ENCODE results near the gene IL1R1.

Gene IL1R1

DNA sequence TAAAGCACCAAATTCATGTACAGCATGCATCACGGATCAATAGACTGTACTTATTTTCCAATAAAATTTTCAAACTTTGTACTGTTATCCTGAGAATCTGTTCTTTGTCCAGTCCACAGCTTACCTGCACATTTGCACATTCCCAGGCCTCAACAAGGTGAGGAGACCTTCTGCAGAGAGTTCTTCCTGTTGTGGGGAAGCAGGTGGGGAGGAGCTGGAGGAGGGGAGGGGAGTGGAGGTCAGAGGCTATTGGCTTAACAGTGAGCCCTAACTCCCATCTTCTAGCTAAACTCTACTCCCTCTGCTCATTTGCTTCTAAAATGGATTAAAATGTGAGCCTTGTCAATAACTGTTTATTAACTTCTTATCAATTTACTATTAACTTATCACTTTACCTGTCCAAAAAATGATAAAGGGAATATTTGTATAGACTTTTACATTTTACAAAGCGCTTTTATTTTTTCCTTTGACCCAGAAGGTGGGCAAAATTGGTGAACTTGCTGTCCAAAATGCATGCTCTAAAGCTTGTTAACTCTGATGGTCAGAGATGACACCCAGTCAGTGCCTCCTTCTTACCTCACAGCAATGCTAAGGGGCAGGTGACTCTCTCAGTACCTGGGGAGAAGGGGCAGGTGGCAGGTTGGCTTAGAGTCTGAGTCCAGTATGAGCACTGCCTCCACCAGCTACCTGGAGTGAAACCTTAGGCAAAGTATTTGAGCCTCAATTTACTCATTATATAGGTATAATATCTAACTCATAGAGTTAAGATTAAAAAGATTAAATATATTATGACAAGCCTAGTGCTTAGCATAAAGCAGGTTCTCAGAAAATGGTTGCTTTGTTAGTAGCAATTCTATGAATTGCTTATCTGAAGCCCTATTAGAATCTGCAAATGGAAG is 37.5 kb downstream of the IL1R1 start:
- DNase-seq (ENCODE audit: insufficient read length) (no peak), FAIRE-seq (no peak)
- TF ChIP-seq TAF1 (IDR thresholded peaks at IDR 0.05; ENCODE audit: borderline replicate concordance, low read depth, low read length) (no peak), POLR2A (IDR thresholded peaks at IDR 0.05; ENCODE audit: low read depth, low read length) (no peak), POLR2AphosphoS5 (IDR thresholded peaks at IDR 0.05; ENCODE audit: low read depth, low read length) (no peak)

DNA sequence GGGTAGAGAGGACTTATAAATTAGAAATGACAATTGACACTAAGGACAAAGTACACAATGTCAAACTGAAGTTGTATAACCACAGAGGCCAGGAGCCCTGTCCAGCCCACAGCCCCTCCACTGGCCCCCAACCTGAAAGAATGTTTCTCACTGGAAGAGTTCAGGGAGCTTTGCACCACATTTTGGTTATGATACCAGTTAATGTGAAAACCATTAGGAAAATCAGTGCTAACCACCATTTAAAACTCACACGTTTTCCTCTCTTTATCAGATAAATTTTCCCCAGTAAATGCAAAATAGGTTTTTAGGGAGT is 38.1 kb downstream of the IL1R1 start:
- DNase-seq (ENCODE audit: insufficient read length) (no peak), FAIRE-seq (no peak)
- TF ChIP-seq TAF1 (IDR thresholded peaks at IDR 0.05; ENCODE audit: borderline replicate concordance, low read depth, low read length): no peak
- no peak for TF ChIP-seq POLR2A (IDR thresholded peaks at IDR 0.05; ENCODE audit: low read depth, low read length)
- no peak for TF ChIP-seq POLR2AphosphoS5 (IDR thresholded peaks at IDR 0.05; ENCODE audit: low read depth, low read length)

DNA sequence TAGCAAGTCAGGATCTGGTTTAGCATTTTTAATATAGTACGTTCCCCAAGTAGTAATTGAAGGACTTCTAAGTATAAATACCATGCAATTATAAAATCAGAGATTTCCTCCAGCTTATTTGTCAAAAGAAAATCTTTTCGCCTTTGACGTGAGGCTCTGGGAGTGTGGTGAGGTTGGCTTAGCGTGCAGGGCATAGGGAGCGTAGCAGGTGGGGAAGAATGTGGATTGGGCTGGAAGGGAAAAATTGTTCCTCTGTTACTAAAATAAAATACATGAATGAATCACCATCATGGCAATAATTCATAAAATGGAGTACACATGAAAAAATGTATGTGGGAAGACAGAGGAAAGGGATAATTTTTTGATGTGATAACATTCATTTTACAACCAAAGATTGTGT is 38.8 kb downstream of the IL1R1 start:
- no peak for FAIRE-seq
- DNase-seq (ENCODE audit: insufficient read length): no peak
- no peak for TF ChIP-seq POLR2A (IDR thresholded peaks at IDR 0.05; ENCODE audit: low read depth, low read length)
- TF ChIP-seq POLR2AphosphoS5 (IDR thresholded peaks at IDR 0.05; ENCODE audit: low read depth, low read length): no peak
- no peak for TF ChIP-seq TAF1 (IDR thresholded peaks at IDR 0.05; ENCODE audit: borderline replicate concordance, low read depth, low read length)

DNA sequence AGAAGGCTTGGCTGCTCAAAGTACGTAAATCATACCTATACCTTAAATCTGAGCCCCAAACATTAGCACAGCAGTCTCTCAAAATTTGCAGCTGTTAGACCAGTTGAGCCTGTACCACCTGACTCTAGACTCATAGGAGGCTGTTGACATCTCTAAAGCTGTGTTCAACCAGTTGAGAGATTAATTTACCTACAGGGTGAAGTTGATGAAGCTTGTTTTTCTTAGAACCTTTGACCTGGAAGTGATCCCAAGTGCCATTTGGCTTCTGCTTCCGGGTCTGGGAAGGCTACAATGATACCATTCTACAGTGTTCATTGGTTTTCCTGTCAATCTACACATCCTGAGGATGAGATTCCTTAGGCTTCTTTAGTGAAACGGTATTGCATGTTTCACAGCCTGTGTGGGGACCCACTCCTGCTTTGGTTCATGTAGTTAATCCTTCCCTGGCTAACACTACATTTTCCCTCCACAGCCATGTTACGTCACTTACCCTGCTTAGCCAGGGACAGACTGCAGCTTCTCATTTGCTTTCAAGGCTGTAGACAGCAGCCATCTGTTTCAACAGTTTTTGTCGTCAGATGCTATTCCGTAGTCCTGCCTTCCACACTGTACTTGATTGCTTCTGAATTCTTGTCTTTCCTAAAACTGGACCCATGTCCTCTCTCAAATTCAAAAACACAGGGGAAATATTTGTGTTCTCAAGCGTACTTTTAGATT is 39.5 kb downstream of the IL1R1 start:
- FAIRE-seq (peak; percentile 50), DNase-seq (ENCODE audit: insufficient read length) (no peak)
- TF ChIP-seq TAF1 (IDR thresholded peaks at IDR 0.05; ENCODE audit: borderline replicate concordance, low read depth, low read length) (no peak), POLR2A (IDR thresholded peaks at IDR 0.05; ENCODE audit: low read depth, low read length) (no peak), POLR2AphosphoS5 (IDR thresholded peaks at IDR 0.05; ENCODE audit: low read depth, low read length) (no peak)

DNA sequence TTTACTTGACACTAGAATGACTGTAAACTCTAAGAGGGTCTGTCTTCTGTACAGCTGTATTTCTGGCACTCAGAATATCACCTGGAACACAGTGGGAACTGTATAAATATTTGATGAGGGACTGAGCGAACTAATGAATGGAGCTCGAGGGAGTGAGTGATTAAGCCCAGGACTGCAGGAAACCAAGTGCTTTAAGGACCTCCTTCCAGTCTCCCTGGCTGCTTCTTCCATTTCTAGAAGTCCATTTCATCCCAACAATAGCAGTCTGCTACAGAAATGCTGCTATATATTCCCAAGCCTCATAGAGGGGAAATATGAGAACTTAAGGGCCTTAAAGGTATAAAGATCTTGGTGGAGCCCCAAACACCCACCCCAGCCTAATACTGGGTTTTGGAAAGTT is 41.5 kb downstream of the IL1R1 start:
- TF ChIP-seq TAF1 (IDR thresholded peaks at IDR 0.05; ENCODE audit: borderline replicate concordance, low read depth, low read length): no peak
- no peak for TF ChIP-seq POLR2A (IDR thresholded peaks at IDR 0.05; ENCODE audit: low read depth, low read length)
- TF ChIP-seq POLR2AphosphoS5 (IDR thresholded peaks at IDR 0.05; ENCODE audit: low read depth, low read length): no peak
- no peak for DNase-seq (ENCODE audit: insufficient read length)
- FAIRE-seq: no peak

DNA sequence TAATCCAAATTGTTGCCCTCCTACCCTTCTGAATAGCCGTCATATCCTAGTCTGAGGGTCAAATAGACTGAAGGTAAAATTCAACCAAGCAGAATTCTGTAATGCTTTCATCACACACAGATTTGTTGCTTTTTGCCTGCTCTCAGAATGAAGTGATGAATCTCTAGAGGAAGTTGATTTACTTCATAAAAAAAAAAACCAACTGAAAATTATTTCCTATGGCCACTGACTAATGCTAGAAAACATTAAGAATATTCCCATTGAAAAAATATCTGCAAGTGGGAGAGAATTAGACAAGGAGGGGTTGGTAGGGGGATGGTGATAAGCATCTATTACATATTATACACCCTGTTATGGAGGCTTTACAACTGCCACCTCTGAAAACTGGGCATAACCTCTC is 42.0 kb downstream of the IL1R1 start:
- TF ChIP-seq POLR2A (IDR thresholded peaks at IDR 0.05; ENCODE audit: low read depth, low read length) (no peak), POLR2AphosphoS5 (IDR thresholded peaks at IDR 0.05; ENCODE audit: low read depth, low read length) (no peak), TAF1 (IDR thresholded peaks at IDR 0.05; ENCODE audit: borderline replicate concordance, low read depth, low read length) (no peak)
- no peak for FAIRE-seq
- DNase-seq (ENCODE audit: insufficient read length): no peak

DNA sequence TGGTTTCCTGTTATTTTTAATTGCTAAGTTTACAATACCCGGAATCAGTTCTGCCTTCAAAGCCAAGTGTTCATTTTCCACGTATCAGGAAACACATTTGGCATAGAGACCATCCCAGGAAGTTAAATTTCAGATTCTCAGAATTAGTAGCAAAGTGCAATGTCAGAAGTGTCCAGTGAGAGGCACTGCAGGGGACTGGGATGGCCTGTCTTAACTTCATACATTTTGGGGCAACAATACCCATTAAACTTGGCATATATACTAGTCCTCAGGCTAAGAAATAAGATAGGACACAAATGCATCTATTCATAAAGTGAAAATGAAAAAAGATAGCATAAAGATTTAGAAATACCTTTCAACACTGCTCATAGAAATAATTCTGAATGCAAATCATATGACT is 42.8 kb downstream of the IL1R1 start:
- DNase-seq (ENCODE audit: insufficient read length) (no peak), FAIRE-seq (no peak)
- TF ChIP-seq POLR2A (IDR thresholded peaks at IDR 0.05; ENCODE audit: low read depth, low read length) (no peak), POLR2AphosphoS5 (IDR thresholded peaks at IDR 0.05; ENCODE audit: low read depth, low read length) (no peak), TAF1 (IDR thresholded peaks at IDR 0.05; ENCODE audit: borderline replicate concordance, low read depth, low read length) (no peak)

DNA sequence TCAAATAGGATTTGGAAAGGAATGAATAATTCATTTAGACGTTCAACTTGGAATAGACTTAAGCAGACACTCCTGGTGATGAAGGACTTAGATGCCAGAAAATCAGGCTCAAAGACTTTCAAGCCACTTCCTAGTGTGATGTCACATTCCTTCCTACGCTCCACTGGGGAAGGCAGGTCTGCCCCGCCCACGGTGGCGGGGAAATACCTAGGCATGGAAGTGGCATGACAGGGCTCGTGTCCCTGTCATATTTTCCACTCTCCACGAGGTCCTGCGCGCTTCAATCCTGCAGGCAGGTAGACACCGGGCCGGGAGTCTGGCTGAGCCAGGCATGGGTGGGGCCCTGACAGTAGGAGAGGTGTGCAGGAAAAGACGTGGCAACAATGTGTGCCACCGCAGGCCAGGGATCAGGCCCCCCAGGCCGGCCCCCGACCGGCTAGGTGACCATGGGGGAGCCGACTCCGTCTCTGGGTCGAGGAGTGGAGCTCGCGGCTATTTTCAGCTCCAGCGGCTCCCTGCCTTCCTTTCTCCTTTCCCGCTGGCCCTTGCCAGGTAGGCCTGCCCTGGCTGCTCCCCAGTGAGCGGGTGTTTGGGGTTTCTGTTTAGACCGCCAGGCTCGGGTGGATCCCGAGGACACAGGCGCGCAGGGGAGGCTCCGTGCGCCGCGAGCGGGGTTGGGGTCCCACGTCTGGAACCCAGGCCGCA is 44.4 kb downstream of the IL1R1 start, which contains the start of gene IL1RL2:
IL1RL2 (plus strand) TSS at position 233 of the 705 bp plus-strand sequence. CDS start 845 bp downstream, outside the sequence.
- DNase-seq (ENCODE audit: insufficient read length) (no peak), FAIRE-seq (no peak)
- no peak for TF ChIP-seq POLR2A (IDR thresholded peaks at IDR 0.05; ENCODE audit: low read depth, low read length)
- TF ChIP-seq TAF1 (IDR thresholded peaks at IDR 0.05; ENCODE audit: borderline replicate concordance, low read depth, low read length): no peak
- TF ChIP-seq POLR2AphosphoS5 (IDR thresholded peaks at IDR 0.05; ENCODE audit: low read depth, low read length): no peak

DNA sequence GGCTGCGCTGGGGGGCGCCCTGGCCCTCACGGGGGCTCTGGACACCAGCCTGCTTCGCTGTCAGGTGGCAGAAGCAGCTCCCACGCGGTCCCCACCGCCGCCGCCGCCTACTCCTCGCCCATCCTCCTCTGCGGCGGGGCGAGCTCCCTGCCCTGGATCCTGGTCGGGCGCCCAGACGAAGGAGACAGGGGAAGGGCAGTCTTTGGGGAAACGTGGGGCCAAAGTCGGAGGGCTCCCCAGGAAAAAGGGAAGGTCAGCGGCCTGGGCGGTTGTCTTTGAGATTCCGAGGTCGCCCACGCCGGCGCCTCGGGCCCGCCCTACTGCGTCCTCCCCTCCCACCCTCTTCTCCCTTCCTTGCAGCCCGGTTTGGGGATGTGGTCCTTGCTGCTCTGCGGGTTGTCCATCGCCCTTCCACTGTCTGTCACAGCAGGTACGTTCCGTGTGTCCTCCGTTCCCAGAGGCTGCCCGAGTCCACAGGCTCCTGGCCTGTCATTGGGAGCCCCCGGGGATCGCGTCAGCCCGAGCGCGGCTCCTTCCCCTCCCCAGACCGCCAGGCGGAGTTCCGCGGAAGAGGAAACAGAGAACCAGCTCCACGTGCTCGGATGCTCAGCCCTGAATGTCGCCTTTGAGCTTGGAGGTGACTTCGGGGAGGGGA is 45.1 kb downstream of the IL1R1 start:
- no peak for TF ChIP-seq POLR2AphosphoS5 (IDR thresholded peaks at IDR 0.05; ENCODE audit: low read depth, low read length)
- no peak for TF ChIP-seq POLR2A (IDR thresholded peaks at IDR 0.05; ENCODE audit: low read depth, low read length)
- TF ChIP-seq TAF1 (IDR thresholded peaks at IDR 0.05; ENCODE audit: borderline replicate concordance, low read depth, low read length): no peak
- no peak for DNase-seq (ENCODE audit: insufficient read length)
- no peak for FAIRE-seq

DNA sequence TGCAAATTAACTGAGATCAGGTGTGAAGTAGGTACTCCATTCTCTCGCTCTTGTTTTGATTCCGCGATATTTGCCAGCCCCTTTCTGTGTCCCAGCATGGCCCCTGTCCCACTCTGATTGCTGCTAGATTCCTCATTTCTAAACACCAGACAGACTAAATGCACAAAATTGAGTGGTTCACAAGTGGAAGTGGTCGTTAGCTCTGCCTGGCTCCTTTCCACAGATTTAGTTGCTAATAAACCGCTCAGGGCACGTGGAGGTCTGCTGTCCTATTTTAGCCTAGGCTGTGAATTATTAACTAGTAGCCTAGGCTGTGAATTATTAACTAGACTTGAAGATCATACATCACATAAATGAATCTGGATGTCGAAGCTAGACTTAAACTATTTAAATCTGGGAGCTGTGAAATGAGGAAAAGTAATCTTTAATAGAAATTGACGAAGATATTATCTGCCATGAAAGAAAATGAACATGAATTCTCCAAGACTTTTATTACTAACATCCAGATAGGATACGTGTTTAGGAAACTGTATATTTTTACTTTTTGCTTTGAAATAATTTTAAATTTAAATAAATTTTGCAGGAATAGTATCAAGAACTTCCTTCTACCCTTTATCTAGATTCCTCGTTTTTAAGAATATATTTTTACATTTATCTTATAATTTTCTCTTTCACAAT is 48.0 kb downstream of the IL1R1 start:
- no peak for TF ChIP-seq TAF1 (IDR thresholded peaks at IDR 0.05; ENCODE audit: borderline replicate concordance, low read depth, low read length)
- no peak for TF ChIP-seq POLR2AphosphoS5 (IDR thresholded peaks at IDR 0.05; ENCODE audit: low read depth, low read length)
- TF ChIP-seq POLR2A (IDR thresholded peaks at IDR 0.05; ENCODE audit: low read depth, low read length): no peak
- DNase-seq (ENCODE audit: insufficient read length) (no peak), FAIRE-seq (no peak)
